ENCODE measurements around the gene PLPPR1.

DNA sequence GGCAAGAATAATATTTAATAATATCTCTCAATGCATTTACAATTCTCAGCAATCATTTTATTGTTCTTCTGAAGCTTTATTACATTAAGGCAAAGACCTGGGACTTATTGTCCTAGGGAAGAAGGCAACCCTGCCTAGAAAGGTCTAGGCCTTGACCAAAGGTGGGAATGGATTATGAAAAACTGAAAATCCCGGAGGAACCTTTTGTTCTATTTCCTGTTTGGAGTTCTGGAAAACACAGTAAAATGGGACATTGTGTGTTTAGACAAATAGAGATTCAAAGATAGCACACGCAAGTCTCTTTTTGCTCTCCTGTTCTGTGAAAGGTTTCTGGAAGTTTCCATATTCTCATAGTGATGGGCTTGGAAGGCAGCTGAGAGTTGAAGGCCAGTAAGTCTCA lies 325.2 kb downstream of the PLPPR1 start:
- TF ChIP-seq, protein P1, sequence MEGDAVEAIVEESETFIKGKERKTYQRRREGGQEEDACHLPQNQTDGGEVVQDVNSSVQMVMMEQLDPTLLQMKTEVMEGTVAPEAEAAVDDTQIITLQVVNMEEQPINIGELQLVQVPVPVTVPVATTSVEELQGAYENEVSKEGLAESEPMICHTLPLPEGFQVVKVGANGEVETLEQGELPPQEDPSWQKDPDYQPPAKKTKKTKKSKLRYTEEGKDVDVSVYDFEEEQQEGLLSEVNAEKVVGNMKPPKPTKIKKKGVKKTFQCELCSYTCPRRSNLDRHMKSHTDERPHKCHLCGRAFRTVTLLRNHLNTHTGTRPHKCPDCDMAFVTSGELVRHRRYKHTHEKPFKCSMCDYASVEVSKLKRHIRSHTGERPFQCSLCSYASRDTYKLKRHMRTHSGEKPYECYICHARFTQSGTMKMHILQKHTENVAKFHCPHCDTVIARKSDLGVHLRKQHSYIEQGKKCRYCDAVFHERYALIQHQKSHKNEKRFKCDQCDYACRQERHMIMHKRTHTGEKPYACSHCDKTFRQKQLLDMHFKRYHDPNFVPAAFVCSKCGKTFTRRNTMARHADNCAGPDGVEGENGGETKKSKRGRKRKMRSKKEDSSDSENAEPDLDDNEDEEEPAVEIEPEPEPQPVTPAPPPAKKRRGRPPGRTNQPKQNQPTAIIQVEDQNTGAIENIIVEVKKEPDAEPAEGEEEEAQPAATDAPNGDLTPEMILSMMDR (IDR thresholded peaks at IDR 0.05; ENCODE audit: insufficient read depth, low read length, poor library complexity, severe bottlenecking) = no peak
- no peak for TF ChIP-seq EZH2phosphoT487 (conservative IDR thresholded peaks at IDR 0.05; ENCODE audit: low read length)

All from SU-DHL-6 (cell line).